AG09319 (cell line): ENCODE measurements around the gene FGF18.

Experiments
- DNase-seq: peaks from one replicate; pipeline ENCODE4 v3.0.0-alpha.2; 2010; ENCODE audit warnings: low read depth; ENCODE audit errors: extremely low read depth
- TF ChIP-seq, protein P1 (sequence below): IDR thresholded peaks from 2 replicates; pipeline ENCODE4 v1.5.1; 2011; ENCODE audit warnings: low read depth, mild to moderate bottlenecking, inconsistent platforms, low read length, moderate library complexity

The FGF18 gene

DNA sequence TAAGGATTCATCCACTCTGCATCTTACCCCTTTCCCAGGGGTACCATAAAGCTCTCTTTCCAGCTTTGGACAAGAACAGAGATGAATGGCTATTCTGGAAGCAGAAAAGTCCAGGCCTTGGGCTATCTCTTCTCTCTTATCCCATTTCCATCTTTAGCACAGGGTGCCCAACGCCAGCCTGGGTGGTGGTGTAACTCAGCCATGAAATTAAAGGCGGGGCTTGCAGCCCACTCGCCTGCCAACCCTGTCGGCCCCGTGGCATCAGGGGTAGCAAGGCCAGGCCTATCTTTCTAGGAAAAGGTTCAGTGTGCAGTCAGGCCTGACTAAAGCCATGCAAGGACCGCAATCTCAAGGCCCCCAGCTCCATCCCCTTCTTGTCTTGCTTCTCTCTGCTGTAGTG lies 78.7 kb downstream of the FGF18 start:
- no peak for DNase-seq
- TF ChIP-seq, protein P1, sequence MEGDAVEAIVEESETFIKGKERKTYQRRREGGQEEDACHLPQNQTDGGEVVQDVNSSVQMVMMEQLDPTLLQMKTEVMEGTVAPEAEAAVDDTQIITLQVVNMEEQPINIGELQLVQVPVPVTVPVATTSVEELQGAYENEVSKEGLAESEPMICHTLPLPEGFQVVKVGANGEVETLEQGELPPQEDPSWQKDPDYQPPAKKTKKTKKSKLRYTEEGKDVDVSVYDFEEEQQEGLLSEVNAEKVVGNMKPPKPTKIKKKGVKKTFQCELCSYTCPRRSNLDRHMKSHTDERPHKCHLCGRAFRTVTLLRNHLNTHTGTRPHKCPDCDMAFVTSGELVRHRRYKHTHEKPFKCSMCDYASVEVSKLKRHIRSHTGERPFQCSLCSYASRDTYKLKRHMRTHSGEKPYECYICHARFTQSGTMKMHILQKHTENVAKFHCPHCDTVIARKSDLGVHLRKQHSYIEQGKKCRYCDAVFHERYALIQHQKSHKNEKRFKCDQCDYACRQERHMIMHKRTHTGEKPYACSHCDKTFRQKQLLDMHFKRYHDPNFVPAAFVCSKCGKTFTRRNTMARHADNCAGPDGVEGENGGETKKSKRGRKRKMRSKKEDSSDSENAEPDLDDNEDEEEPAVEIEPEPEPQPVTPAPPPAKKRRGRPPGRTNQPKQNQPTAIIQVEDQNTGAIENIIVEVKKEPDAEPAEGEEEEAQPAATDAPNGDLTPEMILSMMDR: no peak

- DNase-seq: no peak
- TF ChIP-seq, protein P1: no peak
Observed at GRCh38 chr5:171499611-171500010, 80.2 kb downstream of the FGF18 start.

DNA sequence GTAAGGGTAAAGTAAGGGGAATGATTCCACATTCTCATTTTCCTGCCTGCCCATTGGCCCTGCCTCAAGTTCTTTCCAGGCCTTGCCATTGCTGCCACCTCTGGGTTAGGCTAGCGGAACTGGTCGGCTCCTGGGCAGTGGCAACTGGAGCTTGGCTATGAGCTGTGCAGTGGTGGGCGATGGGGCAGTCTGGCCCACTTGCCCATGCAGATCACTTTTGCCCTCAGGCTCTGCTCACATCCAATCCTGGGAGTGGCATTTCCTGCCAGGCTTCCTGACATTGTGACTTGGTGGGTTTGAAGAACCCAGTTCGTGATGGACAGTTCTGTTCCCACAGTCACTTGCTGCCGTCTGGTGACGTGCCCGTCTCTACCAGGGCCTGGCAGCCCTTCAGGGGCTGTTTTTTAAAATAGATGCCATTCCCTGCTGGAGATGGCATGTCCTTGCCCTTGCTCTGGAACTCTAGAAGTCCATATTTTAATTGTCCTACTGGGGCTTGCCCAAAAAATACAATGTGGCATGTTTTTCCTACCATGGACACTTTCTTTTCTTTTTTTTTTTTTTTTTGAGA lies 86.1 kb downstream of the FGF18 start:
- DNase-seq: no peak
- TF ChIP-seq, protein P1: no peak

- TF ChIP-seq, protein P1: no peak
- DNase-seq: no peak
Observed at GRCh38 chr5:171506951-171507350, 87.5 kb downstream of the FGF18 start.
